Measurements from ENCODE around the gene PPP2R5C. TPM values are rescaled to one million over a fixed set of nuclear protein-coding genes. Genes with fewer than 3 reads are reported as not detected.

PPP2R5C gene
- total and polyA plus RNA-seq, 2 of the 8 experiments (the other 6 are each of a cell fraction or from before 2014, with no cell fraction given), result 49.6 to 95.9 TPM

DNA sequence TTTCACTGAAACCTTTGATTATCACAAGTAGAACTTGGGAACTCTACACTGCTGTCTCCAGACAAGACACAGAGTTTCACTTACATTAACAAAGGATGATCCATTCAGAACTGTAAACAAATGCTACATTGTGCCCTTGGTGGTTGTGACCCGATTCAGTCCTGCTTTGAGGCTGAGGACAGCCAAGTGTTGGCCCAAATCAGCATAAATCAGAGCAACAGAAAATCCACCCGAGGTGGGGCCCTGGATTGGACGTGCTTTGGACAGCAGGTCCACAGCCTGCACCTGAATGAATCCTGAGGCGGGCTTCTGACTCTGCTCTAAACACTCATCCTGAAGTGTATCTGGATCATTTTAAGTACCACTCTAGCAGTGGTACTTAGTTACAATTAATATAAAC is 68.8 kb downstream of the PPP2R5C start:
- Histone ChIP-seq H2BK12ac (ENCODE audit: low read depth, low read length) (no peak overlapping the region), H2BK15ac (ENCODE audit: low read length) (no peak overlapping the region), H3K36me3 (ENCODE audit: control insufficient read depth in 2 of 4, insufficient read depth in 4 of 4, low read length in 3 of 4) (no peaks in the 10 kb centered on the region; a peak in 2 of 8 replicates), H2AK5ac (ENCODE audit: low read depth, low read length) (no peak overlapping the region), H3K4me2 (ENCODE audit: insufficient read depth in 1 of 2, low read depth in 2 of 2, low read length in 2 of 2) (no peak overlapping the region), H3K27me3 (replicated peaks in 1 of 4; ENCODE audit: control insufficient read depth in 3 of 4, extremely low read depth in 1 of 4, insufficient read depth in 3 of 4, low read length in 3 of 4) (no peaks in the 10 kb centered on the region; a peak in 1 of 7 replicates), H4K8ac (ENCODE audit: extremely low read depth, insufficient read depth, low read length) (no peak overlapping the region), H3K23ac (ENCODE audit: insufficient read length) (no peak overlapping the region), H4K20me1 (replicated peaks in 1 of 2; ENCODE audit: control insufficient read depth in 1 of 2, insufficient read depth in 2 of 2, low read length in 2 of 2) (peaks cover 6 to 10% of the 10 kb centered on the region in 2 experiments), H3K18ac (ENCODE audit: extremely low read depth, low read length) (no peak overlapping the region), H3K9me3 (ENCODE audit: insufficient read depth in 2 of 2, low read depth in 1 of 2, low read length in 1 of 2) (0 out of 4 replicates have a peak, but pooled peaks cover 0 to 2% of the 10 kb centered on the region in 2 experiments), H3K79me2 (ENCODE audit: control insufficient read depth in 1 of 2, insufficient read depth in 2 of 2, low read length in 2 of 2) (peaks cover 0 to 54% of the 10 kb centered on the region in 2 experiments; a peak in 2 of 4 replicates), H3K23me2 (ENCODE audit: low read depth, low read length) (no peaks in the 10 kb centered on the region), H4K91ac (replicated peaks; ENCODE audit: insufficient read length, low read length) (no peak overlapping the region), H3K14ac (ENCODE audit: insufficient read length) (no peak overlapping the region), H3K4ac (replicated peaks; ENCODE audit: insufficient read length, low read depth, low read length) (no peak overlapping the region), H3K79me1 (ENCODE audit: low read depth, low read length) (peaks cover 11% of the 10 kb centered on the region; the same call in 1 of the 2 replicates), H3K4me3 (ENCODE audit: extremely low read depth in 1 of 4, insufficient read depth in 2 of 4, low read depth in 3 of 4, low read length in 4 of 4) (no peak overlapping the region), H4K5ac (ENCODE audit: insufficient read length, low read depth, low read length) (no peak overlapping the region), H2BK5ac (ENCODE audit: low read depth, low read length) (no peak overlapping the region), H3K27ac (ENCODE audit: low read depth, low read length) (no peak overlapping the region), H2BK120ac (replicated peaks; ENCODE audit: low read depth, low read length) (no peak overlapping the region), H2AFZ (ENCODE audit: low read length) (no peak overlapping the region), H2BK20ac (ENCODE audit: low read length) (no peak overlapping the region), H3K56ac (replicated peaks; ENCODE audit: insufficient read length, low read depth, low read length) (no peak overlapping the region), H3K9ac (replicated peaks in 1 of 4; ENCODE audit: extremely low read depth in 1 of 4, low read depth in 3 of 4, low read length in 3 of 4) (no peak overlapping the region), H3K4me1 (replicated peaks in 1 of 4; ENCODE audit: control insufficient read depth in 3 of 4, insufficient read depth in 4 of 4, low read length in 3 of 4) (peaks cover 0 to 4% (median 0%) of the 10 kb centered on the region in 4 experiments; a peak in 2 of 7 replicates)
- FAIRE-seq (no peak), DNase-seq (ENCODE audit: low read depth in 1 of 2, low spot score in 2 of 2) (no peak)
- CTCF ChIA-PET (ENCODE audit: partially characterized antibody), result interaction anchor here (1.1 to 1.8 kb wide), 2 partner anchors 16 to 59 kb away, joined by 3 to 5 read pairs; no protein-coding TSS in a partner anchor
- POLR2A ChIA-PET (ENCODE audit: partially characterized antibody), result interaction anchor here (0.8 kb wide), 1 partner anchor 16 kb away, joined by 3 read pairs; no protein-coding TSS in a partner anchor
- 89% methylated on average over 4 of the region's 4 CpGs; no CpG with 5 or more reads in 1 of the 2 experiments for WGBS, 2 experiments (ENCODE audit: extremely low coverage in 1 of 2, insufficient coverage in 1 of 2, insufficient read length in 1 of 2, insufficient replicate concordance in 2 of 2, low coverage in 1 of 2, low lambda C conversion rate in 2 of 2, missing lambda C conversion rate in 1 of 2)
- TF ChIP-seq CHD1 (IDR thresholded peaks at IDR 0.05; ENCODE audit: low read depth, low read length), result no peak
- no peak for TF ChIP-seq SRF (IDR thresholded peaks at IDR 0.05; ENCODE audit: low read depth, low read length)
- TF ChIP-seq, protein P1, sequence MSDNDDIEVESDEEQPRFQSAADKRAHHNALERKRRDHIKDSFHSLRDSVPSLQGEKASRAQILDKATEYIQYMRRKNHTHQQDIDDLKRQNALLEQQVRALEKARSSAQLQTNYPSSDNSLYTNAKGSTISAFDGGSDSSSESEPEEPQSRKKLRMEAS (IDR thresholded peaks at IDR 0.05), result no peak
- no peak for TF ChIP-seq RAD21 (IDR thresholded peaks at IDR 0.05 in 1 of 2, conservative IDR thresholded peaks at IDR 0.05 in 1 of 2; ENCODE audit: low read depth in 2 of 2, low read length in 2 of 2)
- TF ChIP-seq TCF12 (IDR thresholded peaks at IDR 0.05; ENCODE audit: low read depth, low read length), result no peak
- no peak for TF ChIP-seq EP300 (IDR thresholded peaks at IDR 0.05; ENCODE audit: borderline replicate concordance in 1 of 2, low read depth in 2 of 2, low read length in 2 of 2)
- no peak for TF ChIP-seq CHD2 (IDR thresholded peaks at IDR 0.05; ENCODE audit: low read length)
- no peak for TF ChIP-seq TAF1 (IDR thresholded peaks at IDR 0.05; ENCODE audit: low read depth, low read length)
- no peak for TF ChIP-seq RXRA (IDR thresholded peaks at IDR 0.05; ENCODE audit: insufficient read depth, low read depth, low read length)
- TF ChIP-seq POLR2A (IDR thresholded peaks at IDR 0.05; ENCODE audit: control extremely low read depth in 1 of 2, low read depth in 2 of 2, low read length in 2 of 2), result no peak
- TF ChIP-seq, protein P2, sequence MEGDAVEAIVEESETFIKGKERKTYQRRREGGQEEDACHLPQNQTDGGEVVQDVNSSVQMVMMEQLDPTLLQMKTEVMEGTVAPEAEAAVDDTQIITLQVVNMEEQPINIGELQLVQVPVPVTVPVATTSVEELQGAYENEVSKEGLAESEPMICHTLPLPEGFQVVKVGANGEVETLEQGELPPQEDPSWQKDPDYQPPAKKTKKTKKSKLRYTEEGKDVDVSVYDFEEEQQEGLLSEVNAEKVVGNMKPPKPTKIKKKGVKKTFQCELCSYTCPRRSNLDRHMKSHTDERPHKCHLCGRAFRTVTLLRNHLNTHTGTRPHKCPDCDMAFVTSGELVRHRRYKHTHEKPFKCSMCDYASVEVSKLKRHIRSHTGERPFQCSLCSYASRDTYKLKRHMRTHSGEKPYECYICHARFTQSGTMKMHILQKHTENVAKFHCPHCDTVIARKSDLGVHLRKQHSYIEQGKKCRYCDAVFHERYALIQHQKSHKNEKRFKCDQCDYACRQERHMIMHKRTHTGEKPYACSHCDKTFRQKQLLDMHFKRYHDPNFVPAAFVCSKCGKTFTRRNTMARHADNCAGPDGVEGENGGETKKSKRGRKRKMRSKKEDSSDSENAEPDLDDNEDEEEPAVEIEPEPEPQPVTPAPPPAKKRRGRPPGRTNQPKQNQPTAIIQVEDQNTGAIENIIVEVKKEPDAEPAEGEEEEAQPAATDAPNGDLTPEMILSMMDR (IDR thresholded peaks at IDR 0.05; ENCODE audit: control extremely low read depth in 1 of 3, insufficient read depth in 1 of 3, low read depth in 1 of 3, low read length in 3 of 3), result no peak
